Progenitor cell of endocrine pancreas (in vitro differentiated cells): ENCODE data around the gene LGALS13. TPM values are rescaled to one million over a fixed set of nuclear protein-coding genes. Genes with fewer than 3 reads are reported as not detected.

Source experiments
- DNase-seq: peaks from one replicate; pipeline ENCODE4 v3.0.0; 2021; ENCODE audit warnings: low spot score; ENCODE audit not compliant: unreplicated experiment
- H3K27ac Mint-ChIP-seq: 2 replicates; pipeline ENCODE4 v1.8.0; 2021; ENCODE audit warnings: mild to moderate bottlenecking, moderate library complexity, mixed read lengths
- H3K27me3 Mint-ChIP-seq: 2 replicates; pipeline ENCODE4 v1.8.0; 2021; ENCODE audit warnings: mixed read lengths
- H3K36me3 Mint-ChIP-seq: 2 replicates; pipeline ENCODE4 v1.8.0; 2022; ENCODE audit warnings: mixed read lengths; ENCODE audit not compliant: insufficient read depth
- H3K4me1 Mint-ChIP-seq: 2 replicates; pipeline ENCODE4 v1.8.0; 2021; ENCODE audit warnings: low read depth, mixed read lengths
- H3K4me3 Mint-ChIP-seq: 2 replicates; pipeline ENCODE4 v1.8.0; 2021; ENCODE audit warnings: low read depth, mild to moderate bottlenecking, moderate library complexity, mixed read lengths
- H3K9me3 Mint-ChIP-seq: 2 replicates; pipeline ENCODE4 v1.8.0; 2021; ENCODE audit warnings: low read depth, mixed read lengths
- CTCF ChIP-seq: fragments of 200-600 bp; sonication (generic); IDR thresholded peaks from one replicate; pipeline ENCODE4 v1.5.0; 2021; ENCODE audit warnings: antibody characterized with exemption, mild to moderate bottlenecking; ENCODE audit not compliant: unreplicated experiment
- total RNA-seq: library from RNA; stranded (reverse); gene quantifications from 2 replicates; pipeline ENCODE4 v1.2.1, GENCODE V29; 2021

LGALS13 gene
- total RNA-seq, 1 donor from 2014 or later, result not detected

GRCh38 chr19:39647918-39648317 is 45.6 kb downstream of the LGALS13 start:
- DNase-seq, result no peak
- H3K4me1 Mint-ChIP-seq, result no peaks in the 10 kb centered on the region

GRCh38 chr19:39655613-39656012 is 53.3 kb downstream of the LGALS13 start, which contains the start of gene LGALS16:
Gene LGALS16, plus strand, starts transcription at chr19:39655913. Its CDS starts 49 bp downstream, at chr19:39655962.
- no peak for TF ChIP-seq CTCF
- Mint-ChIP-seq H3K36me3 (no peaks in the 10 kb centered on the region), H3K9me3 (no peaks in the 10 kb centered on the region), H3K27me3 (peaks cover 68% of the 10 kb centered on the region), H3K27ac (no peak within 1 kb of the TSS), H3K4me1 (no peaks in the 10 kb centered on the region), H3K4me3 (no peak within 1 kb of the TSS)
- no peak for DNase-seq

More at GRCh38 chr19:39647918-39648317, 45.6 kb downstream of the LGALS13 start:
- no peak for TF ChIP-seq CTCF
- Mint-ChIP-seq H3K27ac (no peak overlapping the region), H3K4me3 (no peak overlapping the region), H3K9me3 (no peaks in the 10 kb centered on the region), H3K27me3 (peaks cover 36% of the 10 kb centered on the region), H3K36me3 (no peaks in the 10 kb centered on the region)

Other genes starting within 250 kb of the LGALS13 start
- gene PAF1, start 211.4 kb upstream of the LGALS13 start, total RNA-seq, result 49.4 and 49.5 TPM in 2 replicates
- 36.3 and 39.0 TPM in 2 replicates for gene MED29, start 211.1 kb upstream of the LGALS13 start, total RNA-seq
- gene ZFP36, start 195.7 kb upstream of the LGALS13 start, total RNA-seq, result 10.5 and 10.6 TPM in 2 replicates
- gene PLEKHG2, start 189.9 kb upstream of the LGALS13 start, total RNA-seq, result 162 and 170 TPM in 2 replicates
- gene RPS16, start 166.6 kb upstream of the LGALS13 start, total RNA-seq, result 1,449 and 1,510 TPM in 2 replicates
- 170 and 171 TPM in 2 replicates for gene SUPT5H, start 156.9 kb upstream of the LGALS13 start, total RNA-seq
- 79.3 TPM in 2 replicates for gene TIMM50, start 121.7 kb upstream of the LGALS13 start, total RNA-seq
- 0.93 and 1.1 TPM in 2 replicates for gene DLL3, start 103.6 kb upstream of the LGALS13 start, total RNA-seq
- 5.1 and 6.5 TPM in 2 replicates for gene SELENOV, start 87.4 kb upstream of the LGALS13 start, total RNA-seq
- 1.8 and 2.0 TPM in 2 replicates for gene EID2B, start 69.7 kb upstream of the LGALS13 start, total RNA-seq
- gene EID2, start 62.4 kb upstream of the LGALS13 start, total RNA-seq, result 21.0 and 24.1 TPM in 2 replicates
- gene LGALS16, start 53.4 kb downstream of the LGALS13 start, total RNA-seq, result not detected in 2 replicates
- gene LGALS14, start 102.0 kb downstream of the LGALS13 start, total RNA-seq, result not detected in 2 replicates
- not detected in 2 replicates for gene CLC, start 135.5 kb downstream of the LGALS13 start, total RNA-seq
- not detected in 2 replicates for gene LEUTX, start 176.3 kb downstream of the LGALS13 start, total RNA-seq
- 80.7 and 90.7 TPM in 2 replicates for gene DYRK1B, start 231.6 kb downstream of the LGALS13 start, total RNA-seq
- gene FBL, start 243.9 kb downstream of the LGALS13 start, total RNA-seq, result 250 and 271 TPM in 2 replicates